ENCODE measurements around the gene FYN. TPM values are rescaled to one million over a fixed set of nuclear protein-coding genes. Genes with fewer than 3 reads are reported as not detected.
A peak's percentile ranks its signal among the peaks of the same experiment; 100 is the strongest.

The FYN gene
- total and polyA plus RNA-seq, 2 of the 13 experiments (the other 11 are each of a cell fraction or from before 2014, with no cell fraction given): 15.5 to 24.6 TPM

- Histone ChIP-seq H3K27ac (ENCODE audit: extremely low read length, insufficient read depth, low read length) (no peak overlapping the region), H3K4me2 (ENCODE audit: low read depth, low read length) (peak overlapping the region; percentile 62; the same call in 1 of the 2 replicates), H4K20me1 (ENCODE audit: insufficient read depth, low read length) (no peaks in the 10 kb centered on the region), H3K79me2 (ENCODE audit: insufficient read depth, low read length) (no peaks in the 10 kb centered on the region), H3K9ac (ENCODE audit: insufficient read depth, low read depth, low read length) (no peak overlapping the region), H2AFZ (ENCODE audit: low read length) (no peak overlapping the region), H3K9me3 (ENCODE audit: low read length) (no peaks in the 10 kb centered on the region), H3K4me3 (replicated peaks in 1 of 3; ENCODE audit: insufficient read depth in 1 of 3, low read depth in 2 of 3, low read length in 3 of 3) (peak overlapping the region in 1 of 3 experiments; percentile 13; a peak in 1 of 6 replicates), H3K36me3 (replicated peaks in 1 of 2; ENCODE audit: control insufficient read depth in 1 of 2, insufficient read depth in 2 of 2, low read length in 2 of 2) (no peaks in the 10 kb centered on the region), H3K4me1 (ENCODE audit: insufficient read depth, low read length) (peaks cover 44% of the 10 kb centered on the region), H3K27me3 (ENCODE audit: control insufficient read depth in 1 of 2, insufficient read depth in 2 of 2, low read length in 2 of 2) (no peaks in the 10 kb centered on the region)
- no TSS peak for BruUV-seq (replicated peaks)
- FAIRE-seq: no peak
- TF ChIP-seq ZNF775 (CRISPR knock-in tag; IDR thresholded peaks at IDR 0.05; ENCODE audit: borderline replicate concordance): no peak
- intact Hi-C loops (cut with micrococcal nuclease; ENCODE audit: unreplicated experiment) (loop anchor here (5.0 kb wide), 1 partner anchor 52 kb away; no protein-coding TSS in a partner anchor), in situ Hi-C loops (cut with HindIII; ENCODE audit: extremely low pct_ligation_motif_present, low pct_unique_long_range_greater_than_20kb) (no loop called here)
- no peak for ATAC-seq
- ChIA-PET CTCF (ENCODE audit: low intra/inter-chr PET ratio, low total read pairs) (no interaction called here), POLR2A (interaction anchor here (1.6 kb wide), 1 partner anchor 51 kb away, joined by 5 read pairs; no protein-coding TSS in a partner anchor)
- no peak for DNase-seq (ENCODE audit: low spot score)
- WGBS (ENCODE audit: low lambda C conversion rate): 37% methylated on average over 4 of the region's 4 CpGs
Observed at GRCh38 chr6:111844376-111844775, 28.9 kb downstream of the FYN start.

- TF ChIP-seq KDM6A (CRISPR knock-in tag; IDR thresholded peaks at IDR 0.05; ENCODE audit: low read depth) (no peak), ZNF510 (CRISPR knock-in tag; IDR thresholded peaks at IDR 0.05; ENCODE audit: low read depth) (0 out of 2 replicates have a peak, but pooled peaks have one; percentile 17), HNRNPH1 (optimal IDR thresholded peaks at IDR 0.05; ENCODE audit: low read depth, low read length) (no peak), XRCC5 (optimal IDR thresholded peaks at IDR 0.05; ENCODE audit: low read length) (peak; percentile 61), ASH2L (IDR thresholded peaks at IDR 0.05; ENCODE audit: insufficient read length, low read depth, low read length) (peak; percentile 8), SOX5 (CRISPR knock-in tag; IDR thresholded peaks at IDR 0.05; ENCODE audit: borderline replicate concordance) (peak; percentile 7; the same call in 1 of the 2 replicates), FOXM1 (CRISPR knock-in tag; IDR thresholded peaks at IDR 0.05) (no peak), EHMT2 (IDR thresholded peaks at IDR 0.05; ENCODE audit: borderline replicate concordance, low read depth, low read length) (no peak), ZNF816 (CRISPR knock-in tag; IDR thresholded peaks at IDR 0.05; ENCODE audit: borderline replicate concordance) (peak; percentile 95), ZKSCAN1 (IDR thresholded peaks at IDR 0.05; ENCODE audit: low read length) (peak; percentile 88), RCOR2 (CRISPR knock-in tag; IDR thresholded peaks at IDR 0.05) (no peak)
- Histone ChIP-seq H3K4me2 (ENCODE audit: low read depth, low read length) (peak overlapping the region; percentile 62), H3K36me3 (replicated peaks in 1 of 2; ENCODE audit: control insufficient read depth in 1 of 2, insufficient read depth in 2 of 2, low read length in 2 of 2) (no peaks in the 10 kb centered on the region), H3K27ac (ENCODE audit: extremely low read length, insufficient read depth, low read length) (peak overlapping the region; percentile 38), H4K20me1 (ENCODE audit: insufficient read depth, low read length) (no peaks in the 10 kb centered on the region), H2AFZ (ENCODE audit: low read length) (no peak overlapping the region), H3K79me2 (ENCODE audit: insufficient read depth, low read length) (no peaks in the 10 kb centered on the region), H3K27me3 (ENCODE audit: control insufficient read depth in 1 of 2, insufficient read depth in 2 of 2, low read length in 2 of 2) (no peaks in the 10 kb centered on the region), H3K4me3 (replicated peaks in 1 of 3; ENCODE audit: insufficient read depth in 1 of 3, low read depth in 2 of 3, low read length in 3 of 3) (peak overlapping the region in 2 of 3 experiments; percentile 13 to 18; a peak in 3 of 6 replicates), H3K4me1 (ENCODE audit: insufficient read depth, low read length) (peaks cover 53% of the 10 kb centered on the region), H3K9me3 (ENCODE audit: low read length) (no peaks in the 10 kb centered on the region), H3K9ac (ENCODE audit: insufficient read depth, low read depth, low read length) (peak overlapping the region; percentile 25; the same call in 1 of the 2 replicates)
- DNase-seq (ENCODE audit: low spot score) (peak; percentile 49), ATAC-seq (peak; percentile 89), FAIRE-seq (peak; percentile 54)
- POLR2A ChIA-PET: interaction anchor here (1.6 kb wide), 1 partner anchor 50 kb away, joined by 5 read pairs; no protein-coding TSS in a partner anchor
- intact Hi-C loops (cut with micrococcal nuclease; ENCODE audit: unreplicated experiment): loop anchor here (1.0 to 5.0 kb wide), 3 partner anchors 28 to 123 kb away; no protein-coding TSS in a partner anchor
- CTCF ChIA-PET (ENCODE audit: low intra/inter-chr PET ratio, low total read pairs): no interaction called here
- WGBS (ENCODE audit: low lambda C conversion rate): 4% methylated on average over 7 of the region's 7 CpGs
- no TSS peak for BruUV-seq (replicated peaks)
- in situ Hi-C loops (cut with HindIII; ENCODE audit: extremely low pct_ligation_motif_present, low pct_unique_long_range_greater_than_20kb): no loop called here
Observed at GRCh38 chr6:111843347-111844147, 29.7 kb downstream of the FYN start.

All from HepG2 (cell line).